Measurements from ENCODE around the gene AP4S1.
"Not testable (repeated sequence)": the region's sequence is repeated elsewhere in the genome, so short reads cannot be mapped to it uniquely, and the experiment has no call there.

The AP4S1 gene

DNA sequence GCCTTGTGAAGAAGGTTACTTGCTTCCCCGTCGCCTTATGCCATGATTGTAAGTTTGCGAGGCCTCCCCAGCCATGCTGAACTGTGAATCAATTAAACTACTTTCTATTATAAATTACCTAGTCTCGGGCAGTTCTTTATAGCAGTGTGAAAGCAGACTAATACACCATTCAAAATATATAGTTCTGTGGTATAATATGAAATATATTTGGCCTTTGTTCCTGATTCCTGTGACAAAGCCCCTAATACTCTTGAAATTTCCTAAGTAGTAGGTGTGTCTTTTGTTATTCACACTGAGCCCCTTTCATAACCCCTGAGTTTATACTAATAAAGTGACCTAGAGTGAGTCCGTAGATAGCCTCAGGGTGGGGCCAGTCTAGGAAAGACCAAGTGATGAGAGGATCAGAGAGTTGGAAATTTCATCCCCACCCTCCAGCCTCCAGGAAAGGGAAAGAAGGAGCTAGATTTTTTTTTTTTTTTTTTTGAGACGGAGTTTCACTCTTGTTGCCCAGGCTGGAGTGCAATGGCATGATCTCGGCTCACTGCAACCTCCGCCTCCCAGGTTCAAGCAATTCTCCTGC lies 20.1 kb downstream of the AP4S1 start:
- no peak for DNase-seq

DNA sequence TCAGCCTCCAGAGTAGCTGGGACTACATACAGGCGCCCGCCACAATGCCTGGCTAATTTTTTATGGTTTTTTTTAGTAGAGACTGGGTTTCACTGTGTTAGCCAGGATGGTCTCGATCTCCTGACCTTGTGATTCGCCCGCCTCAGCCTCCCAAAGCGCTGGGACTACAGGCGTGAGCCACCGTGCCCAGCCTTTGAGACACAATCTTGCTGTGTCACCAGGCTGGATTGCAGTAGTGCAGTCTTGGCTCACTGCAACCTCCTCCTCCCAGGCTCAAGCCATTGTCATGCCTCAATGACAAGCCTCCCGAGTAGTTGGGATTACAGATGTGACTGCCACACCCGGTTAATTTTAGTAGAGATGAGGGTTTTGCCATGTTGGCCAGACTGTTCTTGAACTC lies 22.1 kb downstream of the AP4S1 start:
- no peak for DNase-seq

DNA sequence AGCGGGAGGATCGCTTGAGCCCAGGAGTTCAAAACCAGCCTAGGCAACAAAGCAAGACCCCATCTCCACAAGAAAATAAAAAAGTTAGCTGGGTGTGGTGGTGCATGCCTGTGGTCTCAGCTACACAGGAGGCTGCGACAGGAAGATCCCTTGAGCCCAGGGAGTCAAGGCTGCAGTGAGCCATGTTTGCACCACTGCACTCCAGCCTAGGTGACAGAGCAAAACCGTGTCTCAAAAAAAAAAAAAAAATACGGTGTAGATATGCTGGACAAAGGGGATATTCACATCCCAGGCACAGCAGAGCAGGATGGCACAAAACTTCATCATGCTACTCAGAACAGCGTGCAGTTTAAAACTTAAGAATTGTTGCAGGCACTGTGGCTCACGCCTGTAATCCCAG lies 25.6 kb downstream of the AP4S1 start:
- DNase-seq = no peak

DNA sequence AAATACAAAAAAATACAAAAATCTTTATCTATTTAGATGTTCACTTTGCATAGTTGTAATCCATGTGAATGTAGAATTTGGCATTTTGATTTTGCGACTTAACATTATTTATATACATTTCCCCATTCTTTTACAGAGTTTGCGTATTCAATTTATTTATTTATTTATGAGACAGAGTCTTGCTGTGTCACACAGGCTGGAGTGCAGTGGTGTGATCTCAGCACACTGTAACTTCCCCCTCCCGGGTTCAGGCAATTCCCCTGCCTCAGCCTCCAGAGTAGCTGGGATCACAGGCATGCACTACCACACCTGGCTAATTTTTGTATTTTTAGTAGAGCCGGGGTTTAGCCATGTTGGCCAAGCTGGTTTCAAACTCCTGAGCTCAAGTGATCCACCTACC lies 26.1 kb downstream of the AP4S1 start:
- no peak for DNase-seq

DNA sequence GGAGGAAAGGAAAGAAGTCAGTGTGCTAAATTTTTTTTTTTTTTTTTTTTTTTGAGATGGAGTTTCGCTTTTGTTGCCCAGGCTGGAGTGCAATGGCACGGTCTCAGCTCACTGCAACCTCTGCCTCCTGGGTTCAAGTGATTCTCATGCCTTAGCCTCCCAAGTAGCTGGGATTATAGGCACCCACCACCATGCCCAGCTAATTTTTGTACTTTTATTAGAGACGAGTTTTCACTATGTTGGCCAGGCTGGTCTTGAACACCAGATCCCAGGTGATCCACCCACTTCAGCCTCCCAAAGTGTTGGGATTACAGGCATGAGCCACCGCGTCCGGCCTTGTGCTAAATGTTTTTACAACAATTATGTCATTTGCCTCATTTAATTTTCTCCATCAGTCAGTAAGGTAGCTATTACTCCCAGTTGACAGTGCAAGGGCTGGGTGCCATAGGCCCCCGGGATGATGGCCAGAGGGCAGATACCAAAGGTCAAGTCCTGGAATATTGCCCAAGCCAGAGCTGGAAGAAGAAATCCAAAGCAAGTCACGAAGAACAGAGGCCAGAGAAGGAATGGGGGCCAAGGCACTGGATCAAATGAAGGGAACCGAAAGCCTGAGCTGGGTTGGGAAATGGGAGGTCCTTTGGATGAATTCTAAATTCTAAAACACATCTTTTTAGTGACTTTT lies 27.6 kb downstream of the AP4S1 start:
- not testable (repeated sequence) for DNase-seq

DNA sequence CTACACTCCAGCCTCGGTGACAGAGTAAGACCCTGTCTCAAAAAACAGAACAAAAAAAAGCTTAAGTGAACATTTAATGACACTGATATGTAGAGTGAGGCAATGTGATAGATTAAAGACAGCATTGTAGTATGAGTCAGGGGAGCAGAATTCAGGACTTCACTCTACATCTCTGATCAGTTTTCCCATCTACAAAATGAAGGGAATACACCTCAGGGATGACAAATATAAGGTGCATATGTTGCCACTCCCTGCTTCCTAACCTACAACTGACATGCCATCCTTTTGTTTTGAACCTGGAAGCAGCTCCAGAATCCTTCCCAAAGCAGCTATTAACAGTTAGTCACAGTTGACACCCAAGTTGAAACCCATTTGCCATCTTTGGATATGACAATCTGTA lies 31.6 kb downstream of the AP4S1 start:
- no peak for DNase-seq

DNA sequence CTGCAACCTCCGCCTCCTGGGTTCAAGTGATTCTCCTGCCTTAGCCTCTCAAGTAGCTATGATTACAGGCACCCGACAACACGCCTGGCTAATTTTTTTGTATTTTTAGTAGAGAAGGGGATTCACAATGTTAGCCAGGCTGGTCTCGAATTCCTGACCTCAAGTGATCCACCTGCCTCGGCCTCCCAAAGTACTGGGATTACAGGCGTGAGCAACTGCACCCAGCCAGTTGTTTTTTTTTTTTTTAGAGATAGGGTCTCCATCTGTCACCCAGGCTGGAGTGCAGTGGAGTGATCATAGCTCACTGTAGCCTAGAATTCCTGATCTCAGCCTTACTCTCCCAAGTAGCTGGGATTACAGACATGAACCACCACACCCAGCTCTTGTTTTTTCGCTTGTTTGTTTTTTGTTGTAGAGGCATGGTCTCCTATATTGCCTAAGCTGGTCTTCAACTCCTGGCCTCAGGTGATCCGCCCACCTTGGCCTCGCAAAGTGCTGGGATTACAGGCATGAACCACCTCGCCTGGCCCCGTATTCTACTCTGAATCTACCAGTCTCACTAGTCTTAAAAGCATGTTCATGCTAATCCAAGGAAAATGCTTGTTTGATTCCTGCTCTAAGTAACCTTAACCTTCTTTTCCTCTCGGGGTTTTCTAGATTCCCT lies 32.4 kb downstream of the AP4S1 start:
- no peak for DNase-seq

DNA sequence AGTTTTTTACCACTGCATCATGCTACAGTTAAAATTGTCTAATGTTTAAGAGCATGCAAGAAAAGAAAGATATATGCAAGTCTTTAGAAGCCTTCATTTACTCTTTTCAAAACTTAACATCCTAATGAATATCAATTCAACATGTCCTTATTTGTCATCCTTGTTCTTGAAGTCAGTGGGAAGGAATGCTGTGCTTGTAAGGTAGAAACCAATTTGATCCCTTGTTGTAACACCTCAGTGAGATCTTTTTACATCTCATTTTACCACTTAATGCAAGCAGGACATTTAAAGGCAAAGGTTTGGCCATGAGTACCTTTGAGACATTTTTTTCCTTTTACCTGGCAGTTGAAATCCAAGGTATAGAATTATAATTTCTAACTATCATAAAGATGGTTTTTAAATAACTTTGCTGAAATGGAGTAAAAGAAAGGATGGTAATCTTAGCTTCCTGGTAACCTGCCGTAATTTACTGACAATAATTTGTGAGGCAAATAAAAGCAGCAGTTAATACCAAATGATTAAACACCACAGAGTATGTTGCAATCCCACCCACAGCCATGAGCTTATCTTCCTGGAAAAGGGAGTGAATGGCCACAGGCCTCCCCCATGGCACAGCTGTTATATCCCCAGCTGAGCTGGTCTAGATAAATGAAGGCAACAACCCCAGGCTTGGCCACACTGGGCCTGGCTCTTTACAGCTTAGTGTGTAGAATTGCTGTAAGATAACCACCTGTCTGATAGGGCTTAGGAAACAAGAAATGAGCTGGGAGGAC lies 33.9 kb downstream of the AP4S1 start:
- no peak for DNase-seq

DNA sequence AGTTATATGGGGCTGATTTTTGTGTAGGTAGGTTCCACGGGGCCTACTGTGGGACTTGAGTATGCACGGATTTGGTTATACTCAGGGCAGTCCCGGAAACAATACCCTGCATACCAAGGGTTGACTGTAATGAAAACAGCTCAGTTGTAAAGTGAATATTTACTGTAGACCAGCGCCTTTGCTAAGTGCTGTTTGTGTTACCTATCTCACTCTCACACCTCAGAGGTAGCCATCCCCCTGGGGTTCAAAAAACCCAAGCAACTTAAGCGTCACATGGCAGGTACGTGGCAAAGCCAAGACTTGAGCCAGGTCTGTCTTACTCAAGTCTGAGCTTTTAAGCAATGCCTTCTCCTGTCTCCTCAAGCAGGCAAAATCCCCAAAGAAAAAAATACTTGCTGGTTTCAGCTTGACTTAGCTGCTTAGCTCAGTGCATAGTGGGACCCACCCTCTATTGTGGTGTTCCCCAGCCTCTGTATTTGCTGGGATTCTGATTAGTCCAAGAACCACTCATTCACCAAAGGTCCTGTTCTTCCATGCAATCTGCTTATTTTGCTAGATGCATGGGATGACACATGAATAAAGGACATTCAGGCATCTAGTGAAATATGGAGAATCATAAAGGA lies 34.9 kb downstream of the AP4S1 start:
- no peak for DNase-seq

DNA sequence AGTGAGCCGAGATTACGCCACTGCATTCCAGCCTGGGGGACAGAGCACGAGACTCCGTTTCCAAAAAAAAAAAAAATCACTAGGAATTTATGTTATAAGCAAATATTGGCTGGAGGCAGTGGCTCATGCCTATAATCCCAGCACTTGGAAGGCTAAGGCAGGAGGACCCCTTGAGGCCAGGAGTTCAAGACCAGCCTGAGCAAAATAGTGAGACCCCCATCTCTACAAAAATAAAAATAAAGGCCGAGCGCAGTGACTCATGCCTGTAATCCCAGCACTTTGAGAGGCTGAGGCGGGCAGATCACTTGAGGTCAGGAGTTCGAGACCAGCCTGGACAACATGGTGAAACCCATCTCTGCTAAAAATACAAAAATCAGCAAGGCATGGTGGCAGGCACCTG lies 37.5 kb downstream of the AP4S1 start:
- not testable (repeated sequence) for DNase-seq

DNA sequence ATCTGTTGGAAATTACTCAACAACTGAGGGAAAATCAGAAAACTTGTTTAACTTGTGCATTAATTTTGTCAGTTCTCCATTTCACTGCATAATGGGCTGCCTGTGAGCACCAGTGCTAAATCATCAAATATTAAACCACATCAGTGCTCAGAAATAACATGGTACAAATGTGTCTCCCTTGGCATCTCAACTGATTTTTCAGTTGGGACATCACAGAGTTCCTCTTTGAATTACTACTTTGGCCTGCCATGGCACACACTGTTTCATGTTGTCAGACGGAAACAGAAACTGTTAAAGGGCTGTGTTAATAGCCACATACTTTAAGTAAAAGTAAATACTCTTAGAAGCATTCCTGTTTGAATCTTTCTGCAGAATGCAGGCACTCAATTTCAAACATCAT lies 42.8 kb downstream of the AP4S1 start:
- DNase-seq = no peak

DNA sequence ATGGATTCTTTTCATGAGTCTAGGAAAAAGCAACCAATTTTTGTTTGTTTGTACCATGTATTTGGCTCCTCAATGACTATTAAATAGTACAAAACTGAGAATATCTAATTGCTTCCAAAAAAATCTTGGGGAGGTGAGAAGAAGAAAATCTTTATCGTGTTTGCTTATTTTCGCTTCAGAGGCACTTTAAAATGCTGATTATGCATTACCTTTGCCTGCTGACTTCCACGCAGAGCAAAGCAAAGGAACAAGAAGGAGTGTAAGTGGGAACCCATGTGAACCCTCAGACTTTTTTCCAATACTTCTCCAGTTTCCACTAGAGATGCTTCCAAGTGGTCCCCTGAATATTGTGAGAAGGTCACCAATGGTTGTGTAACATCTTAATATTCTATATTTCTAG lies 43.9 kb downstream of the AP4S1 start:
- DNase-seq = no peak

DNA sequence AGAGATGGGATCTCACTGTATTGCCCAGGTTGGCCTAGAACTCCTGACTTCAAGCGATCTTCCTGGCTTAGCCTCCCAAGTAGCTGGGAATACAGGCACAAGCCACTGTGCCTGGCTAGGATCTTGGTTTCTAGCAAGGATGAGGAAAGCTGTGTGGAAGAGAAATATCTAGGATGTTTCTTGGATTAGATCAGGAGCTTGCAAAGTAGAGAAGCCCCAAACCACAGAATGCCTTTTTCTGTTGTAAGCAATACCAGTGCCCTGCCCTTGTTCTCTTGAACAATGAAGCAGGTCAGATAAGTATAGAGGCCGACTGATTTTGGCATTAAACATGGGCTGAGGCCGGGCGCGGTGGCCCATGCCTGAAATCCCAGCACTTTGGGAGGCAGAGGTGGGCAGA lies 45.0 kb downstream of the AP4S1 start:
- no peak for DNase-seq

DNA sequence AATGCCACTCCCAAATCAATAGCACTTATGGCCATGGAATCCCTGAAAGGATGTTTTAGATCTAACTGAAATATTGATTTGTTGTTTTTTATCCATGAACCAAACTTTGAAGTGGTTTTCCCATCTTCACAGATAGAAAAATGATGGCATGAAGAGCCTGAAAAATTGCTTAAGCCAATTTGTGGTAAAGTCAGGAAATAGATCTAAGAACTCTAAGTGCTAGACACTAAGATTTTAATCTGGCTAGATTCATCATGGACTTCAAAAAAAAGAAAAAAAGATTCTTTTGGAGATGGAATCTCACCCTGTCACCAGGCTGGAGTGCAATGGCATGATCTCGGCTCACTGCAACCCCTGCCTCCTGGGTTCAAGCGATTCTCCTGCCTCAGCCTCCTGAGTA lies 45.7 kb downstream of the AP4S1 start:
- DNase-seq = no peak

DNA sequence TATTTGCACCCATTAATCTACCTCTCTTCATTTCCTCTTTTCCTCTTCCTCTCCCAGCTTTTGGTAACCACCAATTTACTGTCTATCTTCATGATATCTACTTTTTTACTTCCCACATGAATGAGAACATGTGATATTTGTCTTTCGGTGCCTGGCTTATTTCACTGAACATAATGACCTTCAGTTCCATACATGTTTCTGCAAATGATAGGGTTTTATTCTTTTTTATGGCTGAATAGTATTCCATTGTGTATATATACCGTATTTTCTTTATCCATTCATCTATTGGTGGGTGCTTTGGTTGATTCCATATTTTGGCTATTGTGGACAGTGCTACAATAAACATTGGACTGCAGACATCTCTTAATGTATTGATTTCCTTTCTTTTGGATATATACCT lies 49.7 kb downstream of the AP4S1 start:
- no peak for DNase-seq

DNA sequence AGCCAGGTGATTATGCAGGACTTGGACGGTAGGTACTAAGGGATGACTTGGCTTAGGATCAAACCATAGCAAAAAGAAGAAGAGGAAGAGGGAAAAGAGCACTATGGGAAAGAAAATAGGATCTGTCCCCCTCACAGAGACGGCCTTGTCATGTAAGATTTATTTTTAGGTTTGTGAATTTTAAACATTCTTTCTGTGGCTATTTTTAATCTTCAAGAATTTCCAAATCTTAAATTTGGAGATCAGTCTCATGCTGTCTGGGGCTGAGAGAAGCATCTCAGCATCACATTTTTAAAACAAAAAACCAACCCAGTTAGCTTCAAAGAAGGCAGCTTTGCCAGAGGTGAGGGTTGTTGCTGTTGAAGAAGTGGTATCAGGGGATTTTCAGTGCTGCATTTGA lies 53.3 kb downstream of the AP4S1 start:
- no peak for DNase-seq

DNA sequence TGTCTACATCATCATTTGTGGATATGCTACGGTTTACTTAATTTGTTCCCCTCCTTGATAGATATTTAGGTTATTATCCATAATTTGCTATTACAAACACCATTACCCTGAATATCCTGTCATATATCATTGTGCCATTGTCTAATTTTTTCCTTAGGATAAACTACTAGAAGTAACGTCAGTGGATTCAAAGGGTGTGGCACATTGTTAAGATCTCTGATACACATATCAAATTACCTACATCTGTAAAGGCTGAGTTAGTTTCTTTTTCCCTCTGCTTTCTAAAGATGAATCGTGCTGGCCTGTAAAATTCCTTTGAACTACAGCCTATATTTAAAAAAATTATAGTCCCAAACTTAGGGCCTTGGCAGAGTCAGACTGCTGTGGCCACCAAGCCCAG lies 54.6 kb downstream of the AP4S1 start:
- no peak for DNase-seq

DNA sequence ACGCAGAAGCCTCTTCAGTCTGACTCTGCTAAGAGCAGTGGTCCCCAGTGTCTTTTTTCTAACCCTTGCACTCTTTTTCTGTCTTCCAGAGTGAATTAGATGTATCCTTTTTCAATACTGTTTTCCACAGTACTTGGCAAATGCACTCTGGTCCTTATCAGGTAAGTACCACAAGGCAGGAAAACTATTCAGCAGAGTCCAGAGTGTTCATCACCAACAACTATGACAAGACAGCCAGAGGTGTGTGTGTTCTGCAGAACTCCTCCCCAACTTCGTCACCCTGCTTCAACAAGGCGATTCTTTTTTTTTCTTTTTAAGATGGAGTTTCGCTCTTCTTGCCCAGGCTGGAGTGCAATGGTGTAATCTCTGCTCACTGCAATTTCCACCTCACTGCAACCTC lies 55.0 kb downstream of the AP4S1 start:
- no peak for DNase-seq

DNA sequence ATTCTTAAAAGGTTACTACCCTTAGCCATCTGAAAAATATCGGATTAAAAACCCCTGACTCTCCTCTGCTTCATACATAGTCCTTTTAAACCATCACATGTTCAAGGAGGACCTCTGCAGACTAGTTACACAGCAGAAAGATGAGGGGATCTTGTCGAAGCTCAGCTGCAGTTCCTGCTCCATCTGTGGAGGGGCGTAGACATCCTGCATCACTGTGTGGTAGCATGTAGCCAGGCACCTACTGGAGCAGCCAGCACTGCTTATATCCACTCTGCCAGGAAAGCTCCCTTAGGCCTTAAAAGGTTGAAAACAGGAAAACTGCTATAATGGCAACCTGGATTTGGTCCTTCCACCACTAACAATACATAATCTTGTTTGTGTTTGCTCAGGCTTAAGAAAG lies 58.3 kb downstream of the AP4S1 start:
- DNase-seq = no peak

DNA sequence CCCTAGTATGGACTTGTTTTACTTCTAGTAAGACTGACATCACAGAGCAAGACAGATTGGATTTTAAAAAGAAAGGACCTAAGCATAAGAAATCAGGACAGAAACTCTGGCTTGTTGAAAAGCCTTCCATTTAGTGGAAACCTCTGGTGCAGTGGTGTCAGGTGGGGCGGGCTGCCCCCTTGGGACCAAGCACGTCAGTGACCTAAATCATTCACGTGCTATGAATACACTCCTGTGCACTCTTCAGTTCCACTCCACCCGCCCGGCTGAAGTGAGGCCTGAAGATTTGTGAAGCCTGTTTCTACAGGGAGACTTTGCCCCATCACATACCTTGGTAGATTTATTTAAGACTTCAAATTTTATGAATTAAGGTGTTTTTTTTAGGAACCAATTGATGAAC lies 58.9 kb downstream of the AP4S1 start:
- DNase-seq = no peak

DNA sequence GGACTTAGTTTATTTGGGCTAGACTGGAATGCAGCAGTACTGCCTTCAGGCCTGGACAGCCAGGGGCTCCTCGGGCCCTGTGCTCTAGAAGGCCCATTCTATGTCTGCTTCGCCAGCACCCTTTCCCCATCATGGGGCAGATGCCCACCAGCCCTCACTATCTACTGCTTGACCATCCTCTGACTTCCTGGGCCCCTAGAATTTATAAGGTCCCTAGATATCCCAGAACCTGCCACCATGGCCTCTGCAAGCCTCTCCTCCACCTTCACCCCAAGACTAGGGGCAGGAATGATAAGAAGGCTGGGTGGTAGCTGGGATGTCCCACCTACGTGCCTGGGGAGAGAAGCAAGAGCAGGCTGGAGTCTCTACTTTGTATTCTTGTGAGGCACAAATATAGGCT lies 59.6 kb downstream of the AP4S1 start:
- DNase-seq = no peak

DNA sequence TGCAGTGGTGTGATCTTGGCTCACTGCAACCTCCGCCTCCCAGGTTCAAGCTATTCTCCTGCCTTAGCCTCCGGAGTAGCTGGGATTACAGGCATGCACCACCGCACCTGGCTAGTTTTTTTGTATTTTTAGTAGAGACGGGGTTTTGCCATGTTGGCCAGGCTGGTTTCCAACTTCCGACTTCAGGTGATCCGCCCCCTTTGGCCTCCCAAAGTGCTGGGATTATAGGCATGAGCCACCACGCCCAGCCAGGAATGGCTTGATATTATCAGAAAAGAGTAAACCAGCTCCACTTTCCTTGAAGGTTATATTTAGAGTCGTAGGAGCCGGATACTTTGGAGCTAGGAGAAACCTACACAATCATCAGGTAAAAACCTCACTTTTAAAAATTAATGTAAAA lies 61.0 kb downstream of the AP4S1 start:
- not testable (repeated sequence) for DNase-seq
